T-helper 1 cell treated with Interleukin-12 subunit alpha and Interleukin-12 subunit beta and Interleukin-4 antibody, amounts not matched to agents 30 ng/mL and 1 ng/mL, for 36 hours (primary cell): Measurements from ENCODE around the gene MARS2. TPM values are rescaled to one million over a fixed set of nuclear protein-coding genes. Genes with fewer than 3 reads are reported as not detected.
"Not testable (repeated sequence)": the region's sequence is repeated elsewhere in the genome, so short reads cannot be mapped to it uniquely, and the experiment has no call there.

Experiments
- intact Hi-C: fragments of 100-400 bp; cut with micrococcal nuclease; formaldehyde crosslinking; loops from one replicate; pipeline ENCODE4 v1.15.1; 2024
- total RNA-seq: library from RNA; stranded (reverse); gene quantifications from 2 replicates; pipeline ENCODE4 v1.2.3, GENCODE V29; 2022

The MARS2 gene
- total RNA-seq, 1 donor from 2014 or later = 14.7 TPM

DNA sequence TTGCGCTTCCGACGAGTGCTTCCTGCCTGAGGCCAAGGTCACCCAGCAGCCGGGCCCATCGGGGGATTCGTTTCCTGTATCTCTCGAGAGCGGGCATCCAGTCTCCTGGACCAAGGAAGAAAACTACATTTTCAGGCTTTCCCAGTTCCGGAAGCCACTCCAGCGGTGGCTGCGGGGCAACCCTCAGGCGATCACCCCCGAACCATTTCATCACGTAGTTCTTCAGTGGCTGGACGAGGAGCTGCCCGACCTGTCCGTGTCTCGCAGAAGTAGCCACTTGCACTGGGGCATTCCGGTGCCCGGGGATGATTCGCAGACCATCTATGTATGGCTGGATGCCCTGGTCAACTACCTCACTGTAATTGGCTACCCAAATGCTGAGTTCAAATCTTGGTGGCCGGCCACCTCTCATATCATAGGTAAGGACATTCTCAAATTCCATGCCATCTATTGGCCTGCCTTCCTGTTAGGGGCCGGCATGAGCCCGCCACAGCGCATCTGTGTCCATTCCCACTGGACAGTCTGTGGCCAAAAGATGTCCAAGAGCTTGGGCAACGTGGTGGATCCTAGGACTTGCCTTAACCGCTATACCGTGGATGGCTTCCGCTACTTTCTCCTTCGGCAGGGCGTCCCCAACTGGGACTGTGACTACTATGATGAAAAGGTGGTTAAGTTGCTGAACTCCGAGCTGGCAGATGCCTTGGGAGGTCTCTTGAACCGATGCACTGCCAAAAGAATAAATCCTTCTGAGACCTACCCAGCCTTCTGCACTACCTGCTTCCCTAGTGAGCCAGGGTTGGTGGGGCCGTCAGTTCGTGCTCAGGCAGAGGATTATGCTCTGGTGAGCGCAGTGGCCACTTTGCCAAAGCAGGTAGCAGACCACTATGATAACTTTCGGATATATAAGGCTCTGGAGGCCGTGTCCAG lies 1.0 kb downstream of the MARS2 start:
- intact Hi-C loops = loop anchor here (1.0 to 10.0 kb wide), 18 partner anchors 81 to 1641 kb away; partner anchors contain the start of genes CCDC150, COQ10B, DNAH7 and GTF3C3

DNA sequence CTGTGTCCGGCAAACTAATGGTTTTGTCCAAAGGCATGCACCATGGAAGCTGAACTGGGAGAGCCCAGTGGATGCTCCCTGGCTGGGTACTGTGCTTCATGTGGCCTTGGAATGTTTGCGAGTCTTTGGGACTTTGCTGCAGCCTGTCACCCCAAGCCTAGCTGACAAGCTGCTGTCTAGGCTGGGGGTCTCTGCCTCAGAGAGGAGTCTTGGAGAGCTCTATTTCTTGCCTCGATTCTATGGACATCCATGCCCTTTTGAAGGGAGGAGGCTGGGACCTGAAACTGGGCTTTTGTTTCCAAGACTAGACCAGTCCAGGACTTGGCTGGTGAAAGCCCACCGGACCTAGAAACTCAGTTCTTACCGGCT lies 1.7 kb downstream of the MARS2 start:
- intact Hi-C loops = loop anchor here (1.0 to 10.0 kb wide), 10 partner anchors 71 to 1642 kb away; partner anchors contain the start of genes DNAH7, PGAP1 and STK17B

DNA sequence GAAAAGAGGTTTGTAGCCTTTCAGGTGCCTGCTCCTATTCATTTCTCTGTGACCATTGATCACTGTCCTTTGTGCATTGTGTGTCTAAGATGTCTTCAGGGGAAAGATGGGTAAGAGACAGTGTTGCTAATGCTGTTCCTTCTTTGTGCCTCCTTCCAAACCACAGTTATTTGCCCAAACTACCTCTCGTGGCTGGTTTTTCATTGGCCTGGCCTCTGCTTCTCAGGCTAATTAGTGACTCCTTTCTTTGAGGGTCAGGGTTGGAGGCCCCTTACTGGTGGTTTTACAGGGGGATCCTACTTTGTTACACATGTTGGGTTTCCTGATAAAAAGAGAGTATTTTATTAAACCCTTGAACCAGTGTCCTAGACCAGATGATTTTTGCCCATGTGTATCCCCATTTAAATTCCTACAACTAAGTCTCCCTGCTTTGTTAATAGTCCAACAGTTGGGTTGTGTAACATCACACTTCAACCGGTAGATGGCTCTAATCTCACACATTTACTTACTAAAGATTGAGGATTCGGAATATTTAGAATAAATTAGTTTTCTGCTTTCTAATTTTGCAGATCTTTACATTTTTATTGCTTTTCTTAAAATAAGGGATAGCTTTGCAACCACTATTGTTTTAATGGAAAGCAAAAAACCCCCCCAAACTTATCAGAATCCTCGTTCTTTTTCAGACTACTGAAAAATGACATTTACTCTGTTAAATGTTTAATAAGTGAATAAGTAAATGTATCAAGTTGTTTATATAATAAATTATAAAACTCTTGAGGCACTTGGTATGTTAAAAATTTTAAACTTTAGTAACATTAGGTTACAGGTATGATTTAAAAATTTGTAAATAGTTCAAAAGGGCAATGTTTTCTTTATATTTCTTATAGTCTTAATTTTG lies 2.4 kb downstream of the MARS2 start:
- intact Hi-C loops = loop anchor here (1.0 to 10.0 kb wide), 10 partner anchors 71 to 1643 kb away; partner anchors contain the start of genes DNAH7, PGAP1 and STK17B

DNA sequence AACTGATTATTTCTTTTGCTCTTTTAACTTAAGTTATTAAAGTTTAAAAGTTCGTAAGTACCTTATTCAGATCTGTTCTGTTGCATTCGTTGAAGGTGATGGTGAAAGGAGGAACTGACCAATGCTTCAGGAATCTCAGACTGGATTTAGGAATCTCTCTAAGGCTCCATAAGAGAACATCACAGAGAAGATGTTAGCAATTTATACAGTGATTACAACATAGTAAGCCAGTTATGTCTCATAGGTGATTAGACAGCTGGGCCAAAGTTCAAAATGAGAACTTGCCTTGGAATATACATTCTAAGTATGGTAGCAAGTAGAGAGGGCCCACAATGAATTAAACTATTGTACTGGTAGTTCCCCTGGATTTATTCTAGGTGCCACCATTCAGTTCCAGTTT lies 3.2 kb downstream of the MARS2 start:
- intact Hi-C loops = loop anchor here (5.0 to 10.0 kb wide), 7 partner anchors 179 to 1644 kb away; partner anchors contain the start of genes DNAH7, PGAP1 and STK17B

DNA sequence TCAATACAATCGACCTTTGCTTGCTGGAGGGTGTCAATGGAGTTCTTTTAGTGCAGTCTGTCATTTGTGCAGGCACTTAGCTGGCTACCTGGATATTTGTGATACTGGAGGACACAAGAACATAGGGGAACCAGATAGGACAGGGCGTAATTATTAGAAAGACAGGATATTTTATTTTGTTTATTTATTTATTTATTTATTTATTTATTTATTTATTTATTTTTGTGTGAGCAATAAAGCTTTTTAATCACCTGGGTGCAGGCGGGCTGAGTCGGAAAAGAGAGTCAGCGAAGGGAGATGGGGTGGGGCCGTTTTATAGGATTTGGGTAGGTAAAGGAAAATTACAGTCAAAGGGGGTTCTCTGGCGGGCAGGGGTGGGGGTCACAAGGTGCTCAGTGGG lies 4.0 kb downstream of the MARS2 start:
- intact Hi-C loops = loop anchor here (1.0 to 10.0 kb wide), 8 partner anchors 178 to 1644 kb away; partner anchors contain the start of genes DNAH7, PGAP1 and STK17B

DNA sequence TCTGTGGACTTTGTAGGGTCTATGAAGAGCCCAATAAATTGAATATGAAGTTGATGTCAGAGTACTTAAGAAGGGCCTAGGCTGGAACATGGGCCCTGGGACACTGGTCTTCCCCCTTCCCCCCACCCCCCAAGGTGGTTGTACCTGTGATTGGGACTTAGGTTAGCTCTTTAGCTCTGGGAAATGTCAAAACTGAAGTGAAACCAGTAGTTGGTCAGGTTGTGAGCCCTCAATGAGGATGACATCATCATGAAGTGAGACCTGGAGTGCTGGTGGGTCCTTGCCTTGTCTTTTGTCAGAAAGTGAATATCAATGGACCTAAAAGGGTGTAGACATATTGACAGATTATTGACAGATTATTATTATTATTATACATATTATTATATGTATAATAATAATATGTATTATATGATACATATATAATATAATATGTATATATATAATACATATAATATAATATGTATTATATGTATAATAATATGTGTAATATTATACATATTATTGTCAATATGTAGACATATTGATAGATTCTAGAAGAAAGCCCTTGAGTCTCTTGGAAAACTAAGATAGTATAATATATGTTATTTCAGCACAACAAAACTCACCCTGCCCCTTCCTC lies 5.4 kb downstream of the MARS2 start:
- intact Hi-C loops = no loop called here

DNA sequence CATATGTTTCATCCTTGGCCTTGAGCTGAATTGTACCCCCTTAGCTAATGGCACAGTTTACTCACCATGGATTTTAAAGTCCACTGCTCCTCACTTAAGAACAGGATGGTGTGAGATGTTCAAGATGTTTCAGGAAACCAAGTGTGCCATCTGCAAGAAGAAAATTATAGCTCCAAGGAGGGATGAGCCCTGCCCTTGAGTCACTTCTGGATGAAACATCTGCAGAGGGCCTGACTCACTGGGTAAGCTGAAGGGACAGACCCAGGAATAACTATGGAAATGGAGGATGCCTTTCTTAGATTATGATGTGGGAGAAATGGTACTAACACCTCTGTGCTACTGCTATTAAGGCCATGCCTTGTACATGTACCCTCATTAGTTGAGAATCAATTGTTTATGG lies 6.4 kb downstream of the MARS2 start:
- intact Hi-C loops = no loop called here

DNA sequence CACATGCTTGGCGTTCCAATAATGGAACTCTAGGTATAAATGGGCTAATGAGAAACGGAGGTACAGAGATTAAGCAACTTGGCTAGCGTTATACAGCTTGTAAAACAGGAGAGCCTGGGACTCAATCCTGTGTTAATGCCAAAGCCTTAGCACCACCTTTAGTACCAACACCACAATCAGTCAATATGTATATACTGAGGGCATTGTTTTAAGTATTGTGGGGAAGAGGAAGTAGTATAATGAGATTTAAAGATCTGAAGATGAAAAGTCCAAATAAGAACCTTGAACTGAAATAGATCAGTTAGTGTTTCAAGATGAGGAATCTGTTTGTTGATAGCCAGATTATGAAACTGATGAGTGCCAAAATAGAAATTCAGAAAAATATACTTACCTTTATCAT lies 8.1 kb downstream of the MARS2 start:
- intact Hi-C loops = no loop called here

DNA sequence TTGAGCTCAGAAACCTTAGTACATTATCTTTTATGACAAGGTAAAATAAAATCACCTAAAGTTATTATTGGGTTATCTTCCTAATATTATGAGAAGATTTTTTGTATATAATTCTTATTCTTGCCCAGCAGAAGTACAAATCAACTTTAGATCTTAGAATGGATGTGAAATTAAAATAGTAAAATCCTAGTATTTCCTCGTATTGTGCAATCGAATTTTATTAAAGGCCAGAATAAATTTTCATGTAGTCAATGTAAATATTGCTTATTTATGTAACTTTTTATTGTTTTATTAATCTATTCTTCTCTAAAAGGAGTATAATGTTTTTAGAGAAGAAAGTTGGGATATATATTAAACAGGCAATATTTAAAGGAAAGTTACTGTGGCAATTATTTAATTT lies 12.7 kb downstream of the MARS2 start:
- intact Hi-C loops = no loop called here

DNA sequence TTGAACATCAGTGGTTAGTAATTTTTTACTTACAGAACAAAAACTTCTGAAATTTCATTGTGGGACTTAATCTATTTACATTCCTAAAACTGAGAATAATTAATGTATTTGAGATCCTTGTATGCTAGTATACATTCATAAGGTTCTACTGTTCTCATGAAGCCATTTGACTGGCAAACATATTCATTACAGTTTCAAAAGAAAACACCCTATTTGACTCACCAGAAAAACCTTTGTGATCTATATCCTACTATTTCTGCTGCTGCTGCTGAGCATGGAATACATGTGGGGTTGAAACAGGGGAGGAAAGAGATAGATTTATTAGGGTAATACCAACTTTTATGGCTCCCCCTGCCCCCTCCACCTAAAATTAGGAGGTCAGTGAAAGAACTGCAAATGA lies 21.8 kb downstream of the MARS2 start:
- intact Hi-C loops = no loop called here

DNA sequence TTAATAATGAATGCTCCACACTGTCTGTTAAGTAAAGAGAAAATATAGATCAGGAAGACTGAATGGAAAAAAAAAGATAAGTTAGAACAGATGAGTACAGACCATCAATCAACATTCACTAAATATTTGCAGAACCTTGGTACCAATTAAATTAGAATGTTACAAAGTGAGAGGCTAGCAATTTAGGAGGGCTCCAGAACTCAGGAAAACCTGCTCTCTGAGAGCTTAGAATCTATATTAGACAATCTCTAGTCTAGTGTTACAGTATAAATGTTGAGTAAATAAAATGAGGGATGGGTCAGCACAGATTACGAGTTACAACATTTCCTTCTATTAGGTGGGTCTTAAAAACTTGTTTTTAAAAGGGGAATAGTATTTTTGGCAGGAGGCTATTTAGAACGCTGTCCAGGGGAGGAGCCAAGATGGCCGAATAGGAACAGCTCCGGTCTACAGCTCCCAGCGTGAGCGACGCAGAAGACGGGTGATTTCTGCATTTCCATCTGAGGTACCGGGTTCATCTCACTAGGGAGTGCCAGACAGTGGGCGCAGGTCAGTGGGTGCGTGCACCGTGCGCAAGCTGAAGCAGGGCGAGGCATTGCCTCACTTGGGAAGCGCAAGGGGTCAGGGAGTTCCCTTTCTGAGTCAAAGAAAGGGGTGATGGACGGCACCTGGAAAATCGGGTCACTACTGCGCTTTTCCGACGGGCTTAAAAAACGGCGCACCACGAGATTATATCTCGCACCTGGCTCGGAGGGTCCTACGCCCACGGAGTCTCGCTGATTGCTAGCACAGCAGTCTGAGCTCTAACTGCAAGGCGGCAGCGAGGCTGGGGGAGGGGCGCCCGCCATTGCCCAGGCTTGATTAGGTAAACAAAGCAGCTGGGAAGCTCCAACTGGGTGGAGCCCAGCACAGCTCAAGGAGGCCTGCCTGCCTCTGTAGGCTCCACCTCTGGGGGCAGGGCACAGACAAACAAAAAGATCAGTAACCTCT lies 23.7 kb downstream of the MARS2 start:
- intact Hi-C loops = not testable (repeated sequence)

DNA sequence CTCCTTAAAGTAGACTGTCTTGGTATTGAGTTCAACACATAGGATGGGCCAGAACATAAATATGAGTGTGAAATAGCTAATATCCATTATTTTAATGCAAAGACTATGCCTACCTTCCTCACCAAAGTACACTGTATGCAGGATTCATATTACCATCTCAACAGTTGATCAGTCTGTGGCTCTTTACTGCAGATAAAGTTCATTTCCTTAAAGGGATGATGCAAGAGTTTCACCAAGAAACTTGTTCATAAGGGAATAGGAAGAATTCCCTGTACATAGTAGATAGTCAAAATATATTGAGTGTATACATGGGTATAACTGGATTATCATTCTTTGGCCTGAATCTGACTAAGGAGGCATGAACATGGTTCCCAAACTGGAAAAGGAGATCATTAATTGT lies 35.0 kb downstream of the MARS2 start:
- intact Hi-C loops = no loop called here

Other genes with a start within 250 kb of the MARS2 start
- gene HSPD1, start 205.5 kb upstream of the MARS2 start, total RNA-seq = 269 and 273 TPM in 2 replicates
- gene HSPE1, start 205.0 kb upstream of the MARS2 start, total RNA-seq = 110 and 115 TPM in 2 replicates
- 24.0 and 25.8 TPM in 2 replicates for gene MOB4, start 189.3 kb upstream of the MARS2 start, total RNA-seq
- gene RFTN2, start 29.8 kb upstream of the MARS2 start, total RNA-seq = not detected in 2 replicates
- not detected in 2 replicates for gene BOLL, start 80.0 kb downstream of the MARS2 start, total RNA-seq
- gene PLCL1, start 99.2 kb downstream of the MARS2 start, total RNA-seq = 2.5 and 2.7 TPM in 2 replicates